Smooth muscle cell (in vitro differentiated cells): ENCODE results near the gene ADTRP. TPM values are rescaled to one million over a fixed set of nuclear protein-coding genes. Genes with fewer than 3 reads are reported as not detected.

ENCODE experiments used
- DNase-seq: peaks from one replicate; lab custom pipeline; 2025; ENCODE audit not compliant: unreplicated experiment; lab: John Stamatoyannopoulos, UW
- H2AFZ ChIP-seq: fragments of 200-600 bp; sonication (generic); 2 replicates; pipeline ENCODE4 v1.6.0; 2016; ENCODE audit warnings: antibody characterized with exemption, low read depth, mild to moderate bottlenecking
- H3F3A ChIP-seq: fragments of 200-600 bp; sonication (generic); 2 replicates; pipeline ENCODE4 v1.6.0; 2017; ENCODE audit warnings: antibody characterized with exemption, low read depth
- H3K27ac ChIP-seq: fragments of 200-600 bp; sonication (generic); 2 replicates; pipeline ENCODE4 v1.5.1; 2016; ENCODE audit warnings: low read depth, mild to moderate bottlenecking
- H3K27me3 ChIP-seq: fragments of 200-600 bp; sonication (generic); 2 replicates; pipeline ENCODE4 v1.6.1; 2016; ENCODE audit warnings: low read depth, mild to moderate bottlenecking
- H3K36me3 ChIP-seq: fragments of 200-600 bp; sonication (generic); 2 replicates; pipeline ENCODE4 v1.5.1; 2016; ENCODE audit warnings: low read depth
- H3K4me1 ChIP-seq: fragments of 200-600 bp; sonication (generic); 2 replicates; pipeline ENCODE4 v1.5.1; 2016; ENCODE audit warnings: low read depth
- H3K4me2 ChIP-seq: fragments of 200-600 bp; sonication (generic); 2 replicates; pipeline ENCODE4 v1.6.0; 2016; ENCODE audit warnings: mild to moderate bottlenecking
- H3K4me3 ChIP-seq: fragments of 200-600 bp; sonication (generic); 2 replicates; pipeline ENCODE4 v1.5.1; 2016; ENCODE audit warnings: mild to moderate bottlenecking
- H3K79me2 ChIP-seq: fragments of 200-600 bp; sonication (generic); 2 replicates; pipeline ENCODE4 v1.6.0; 2016; ENCODE audit warnings: low read depth, mild to moderate bottlenecking
- H3K9ac ChIP-seq: fragments of 200-600 bp; sonication (generic); 2 replicates; pipeline ENCODE4 v1.6.0; 2016; ENCODE audit warnings: low read depth
- H3K9me3 ChIP-seq: fragments of 200-600 bp; sonication (generic); replicated peaks from 2 replicates; pipeline ENCODE4 v1.5.1; 2016; ENCODE audit warnings: low read depth
- H4K20me1 ChIP-seq: fragments of 200-600 bp; sonication (generic); 2 replicates; pipeline ENCODE4 v1.6.0; 2016; ENCODE audit warnings: low read depth
- WGBS: methylation state at CpG from one replicate; pipeline ENCODE4 v1.1.7; 2016; ENCODE audit warnings: low lambda C conversion rate; 5-methylcytosine and 5-hydroxymethylcytosine counted together
- polyA plus RNA-seq: library from polyadenylated mRNA; unstranded; fragments of >200 nt; fragmentation: Nextera tagmentation; extraction: Ambion mirVana; gene quantifications from 2 replicates; pipeline ENCODE4 v1.2.1, GENCODE V29; 2016
- total RNA-seq: library from RNA; depleted of rRNA; stranded (reverse); fragments of >200 nt; gene quantifications from 2 replicates; pipeline ENCODE4 v1.2.3, GENCODE V29; 2014
- TF ChIP-seq, protein P1 (sequence below): fragments of 200-600 bp; sonication (generic); IDR thresholded peaks from 2 replicates; pipeline ENCODE4 v1.5.1; 2017; ENCODE audit warnings: borderline replicate concordance, mild to moderate bottlenecking, antibody characterized with exemption; ENCODE audit not compliant: insufficient read depth, poor library complexity, severe bottlenecking

ADTRP gene
- total and polyA plus RNA-seq, 2 experiments from 2014 or later = 0.67 to 1.1 TPM

DNA sequence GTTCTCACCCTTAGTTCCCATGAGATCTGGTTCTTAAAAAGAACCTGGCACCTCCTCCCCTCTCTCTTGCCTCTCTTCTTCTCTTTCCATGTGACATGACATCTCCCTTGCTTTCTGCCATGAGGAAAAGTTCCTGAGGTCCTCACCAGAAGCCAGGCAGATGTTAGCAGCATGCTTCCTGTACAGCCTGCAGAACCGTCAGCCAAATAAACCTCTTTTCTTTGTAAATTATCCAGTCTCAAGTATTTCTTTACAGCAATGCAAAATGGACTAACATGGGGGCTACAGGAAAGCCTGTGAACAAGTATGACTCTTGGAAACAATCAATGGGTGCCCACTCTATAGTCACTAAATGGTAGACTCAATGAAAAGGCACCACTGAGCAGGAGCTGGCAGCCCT is 34.5 kb downstream of the ADTRP start:
- H2AFZ ChIP-seq = no peak overlapping the region

GRCh38 chr6:11740875-11741274 is 37.7 kb downstream of the ADTRP start:
- TF ChIP-seq, protein P1, sequence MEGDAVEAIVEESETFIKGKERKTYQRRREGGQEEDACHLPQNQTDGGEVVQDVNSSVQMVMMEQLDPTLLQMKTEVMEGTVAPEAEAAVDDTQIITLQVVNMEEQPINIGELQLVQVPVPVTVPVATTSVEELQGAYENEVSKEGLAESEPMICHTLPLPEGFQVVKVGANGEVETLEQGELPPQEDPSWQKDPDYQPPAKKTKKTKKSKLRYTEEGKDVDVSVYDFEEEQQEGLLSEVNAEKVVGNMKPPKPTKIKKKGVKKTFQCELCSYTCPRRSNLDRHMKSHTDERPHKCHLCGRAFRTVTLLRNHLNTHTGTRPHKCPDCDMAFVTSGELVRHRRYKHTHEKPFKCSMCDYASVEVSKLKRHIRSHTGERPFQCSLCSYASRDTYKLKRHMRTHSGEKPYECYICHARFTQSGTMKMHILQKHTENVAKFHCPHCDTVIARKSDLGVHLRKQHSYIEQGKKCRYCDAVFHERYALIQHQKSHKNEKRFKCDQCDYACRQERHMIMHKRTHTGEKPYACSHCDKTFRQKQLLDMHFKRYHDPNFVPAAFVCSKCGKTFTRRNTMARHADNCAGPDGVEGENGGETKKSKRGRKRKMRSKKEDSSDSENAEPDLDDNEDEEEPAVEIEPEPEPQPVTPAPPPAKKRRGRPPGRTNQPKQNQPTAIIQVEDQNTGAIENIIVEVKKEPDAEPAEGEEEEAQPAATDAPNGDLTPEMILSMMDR = no peak
- no peak for DNase-seq
- Histone ChIP-seq H3K27me3 (no peaks in the 10 kb centered on the region), H3K79me2 (no peaks in the 10 kb centered on the region), H3K4me1 (no peaks in the 10 kb centered on the region), H3F3A (no peaks in the 10 kb centered on the region), H3K4me2 (no peak overlapping the region), H3K9me3 (no peaks in the 10 kb centered on the region), H3K27ac (no peak overlapping the region), H3K36me3 (no peaks in the 10 kb centered on the region), H3K9ac (no peak overlapping the region), H2AFZ (no peak overlapping the region), H3K4me3 (no peak overlapping the region), H4K20me1 (no peaks in the 10 kb centered on the region)
- WGBS = 92% methylated on average over 4 of the region's 4 CpGs

More for the DNA sequence above, 34.5 kb downstream of the ADTRP start:
- no peaks in the 10 kb centered on the region for H3K9me3 ChIP-seq
- no peak overlapping the region for H3K9ac ChIP-seq
- H4K20me1 ChIP-seq = no peaks in the 10 kb centered on the region
- H3K4me3 ChIP-seq = no peak overlapping the region
- no peaks in the 10 kb centered on the region for H3F3A ChIP-seq
- 93% methylated on average over 1 of the region's 1 CpG for WGBS
- TF ChIP-seq, protein P1 = no peak
- H3K27ac ChIP-seq = no peak overlapping the region
- no peaks in the 10 kb centered on the region for H3K27me3 ChIP-seq
- no peaks in the 10 kb centered on the region for H3K4me1 ChIP-seq
- no peak overlapping the region for H3K4me2 ChIP-seq
- H3K36me3 ChIP-seq = no peaks in the 10 kb centered on the region
- no peak for DNase-seq
- H3K79me2 ChIP-seq = no peaks in the 10 kb centered on the region

DNA sequence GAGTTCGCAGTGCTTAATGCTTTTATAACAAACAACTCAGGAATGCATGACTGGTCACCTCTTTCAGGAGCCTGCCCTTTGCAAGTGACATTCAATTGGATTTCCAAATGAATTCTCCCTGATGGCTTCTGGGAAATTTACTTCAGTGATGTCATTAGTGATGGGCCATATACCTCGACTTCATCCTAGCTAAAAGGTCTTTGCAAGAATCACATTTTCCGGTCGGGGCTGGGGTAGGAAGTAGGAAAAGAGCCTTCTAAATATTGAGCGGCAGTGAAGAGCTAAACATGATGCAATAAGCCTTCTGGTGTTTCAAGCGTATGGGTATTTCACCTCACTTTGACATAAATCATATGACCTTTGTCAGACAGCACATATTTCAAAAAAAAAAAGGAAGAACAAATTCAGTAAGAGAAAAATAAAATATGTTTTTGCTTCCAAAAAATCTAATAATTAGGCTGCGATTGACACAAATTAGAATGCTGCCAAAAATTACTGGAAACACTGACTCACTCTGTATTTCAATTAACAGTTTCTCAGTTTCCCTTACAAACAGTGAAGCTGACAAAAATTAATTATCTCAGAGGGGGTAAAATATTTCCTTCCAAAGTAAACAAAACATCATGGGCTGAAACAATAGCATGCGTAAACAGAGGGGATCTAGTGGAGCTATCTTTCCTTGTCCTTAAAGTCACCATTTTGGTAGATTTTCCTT is 39.8 kb downstream of the ADTRP start:
- Histone ChIP-seq H3K9ac (no peak overlapping the region), H3K27me3 (no peaks in the 10 kb centered on the region), H3F3A (no peaks in the 10 kb centered on the region), H3K9me3 (no peaks in the 10 kb centered on the region), H3K79me2 (no peaks in the 10 kb centered on the region), H3K4me3 (no peak overlapping the region), H2AFZ (no peak overlapping the region), H3K36me3 (no peaks in the 10 kb centered on the region), H3K4me2 (no peak overlapping the region), H4K20me1 (no peaks in the 10 kb centered on the region), H3K4me1 (no peaks in the 10 kb centered on the region), H3K27ac (no peak overlapping the region)
- DNase-seq = no peak
- TF ChIP-seq, protein P1 = no peak
- WGBS = 92% methylated on average over 8 of the region's 8 CpGs

- Histone ChIP-seq H3K4me2 (no peak overlapping the region), H3K27ac (no peak overlapping the region), H3F3A (no peaks in the 10 kb centered on the region), H3K4me3 (no peak overlapping the region), H3K4me1 (no peaks in the 10 kb centered on the region), H3K36me3 (no peaks in the 10 kb centered on the region), H2AFZ (no peak overlapping the region), H3K27me3 (no peaks in the 10 kb centered on the region), H3K9ac (no peak overlapping the region), H4K20me1 (no peaks in the 10 kb centered on the region), H3K79me2 (no peaks in the 10 kb centered on the region), H3K9me3 (no peaks in the 10 kb centered on the region)
- DNase-seq = no peak
- 89% methylated on average over 3 of the region's 3 CpGs for WGBS
- TF ChIP-seq, protein P1 = no peak
Measured at GRCh38 chr6:11738234-11738633, 40.4 kb downstream of the ADTRP start.
